PC-3 (cell line): ENCODE data around the gene FNIP1. TPM values are rescaled to one million over a fixed set of nuclear protein-coding genes. Genes with fewer than 3 reads are reported as not detected.
"Not testable (repeated sequence)": the region's sequence is repeated elsewhere in the genome, so short reads cannot be mapped to it uniquely, and the experiment has no call there.

ENCODE experiments used
- ATAC-seq: fragments of 200-7000 bp; cut with Tn5 transposase; 2 replicates; pipeline ENCODE4 v1.9.1; 2020; ENCODE audit warnings: mild to moderate bottlenecking, moderate library complexity
- BruUV-seq: library from RNA; stranded (reverse); fragments of 400-500 nt; replicated peaks from 2 replicates; lab custom pipeline; 2021; lab: Mats Ljungman, UMichigan
- CTCF ChIA-PET: fragments of 300-600 bp; sonication (Branson Sonifier 250); formaldehyde crosslinking; loops from one replicate; lab custom pipeline; 2022; ENCODE audit warnings: antibody characterized with exemption; lab: Charles Lee
- POLR2A ChIA-PET: fragments of 300-600 bp; sonication (Branson Sonifier 250); formaldehyde crosslinking; loops from one replicate; lab custom pipeline; 2022; ENCODE audit warnings: antibody characterized with exemption; ENCODE audit not compliant: unreplicated experiment; lab: Charles Lee
- DNase-seq: peaks from one replicate; pipeline ENCODE4 v3.0.0-alpha.2; 2015
- H2AFZ ChIP-seq: fragments of 300-600 bp; sonication (generic); 2 replicates; pipeline ENCODE4 v1.6.0; 2016; ENCODE audit warnings: antibody characterized with exemption, low read length
- H3F3A ChIP-seq: fragments of 300-600 bp; sonication (generic); one replicate; pipeline ENCODE4 v1.6.0; 2017; ENCODE audit warnings: antibody characterized with exemption, low read length, control low read depth, mild to moderate bottlenecking; ENCODE audit not compliant: unreplicated experiment
- H3K27ac ChIP-seq: fragments of 300-600 bp; sonication (generic); 2 replicates; pipeline ENCODE4 v1.5.1; 2016; ENCODE audit warnings: mild to moderate bottlenecking, low read length
- H3K27me3 ChIP-seq: fragments of 300-600 bp; sonication (generic); 2 replicates; pipeline ENCODE4 v1.6.1; 2016; ENCODE audit warnings: low read length, mixed read lengths
- H3K36me3 ChIP-seq: fragments of 300-600 bp; sonication (generic); 2 replicates; pipeline ENCODE4 v1.6.1; 2016; ENCODE audit warnings: low read depth, mixed run types, low read length, mixed read lengths
- H3K4me1 ChIP-seq: fragments of 300-600 bp; sonication (generic); 2 replicates; pipeline ENCODE4 v1.5.1; 2016; ENCODE audit warnings: low read length; ENCODE audit not compliant: insufficient read depth
- H3K4me2 ChIP-seq: fragments of 300-600 bp; sonication (generic); 2 replicates; pipeline ENCODE4 v1.6.0; 2016; ENCODE audit warnings: low read length
- H3K4me3 ChIP-seq: fragments of 300-600 bp; sonication (generic); 2 replicates; pipeline ENCODE4 v1.5.1; 2016; ENCODE audit warnings: mild to moderate bottlenecking, low read length, mixed read lengths
- H3K79me2 ChIP-seq: fragments of 300-600 bp; sonication (generic); 2 replicates; pipeline ENCODE4 v1.6.1; 2017; ENCODE audit warnings: low read length, mixed read lengths
- H3K9ac ChIP-seq: fragments of 300-600 bp; sonication (generic); 2 replicates; pipeline ENCODE4 v1.6.0; 2016; ENCODE audit warnings: mild to moderate bottlenecking, low read length
- H3K9me2 ChIP-seq: fragments of 300-600 bp; sonication (generic); replicated peaks from 2 replicates; pipeline ENCODE4 v1.6.1; 2016; ENCODE audit warnings: mixed run types, low read length, mixed read lengths
- H3K9me3 ChIP-seq: fragments of 300-600 bp; sonication (generic); 2 replicates; pipeline ENCODE4 v1.6.1; 2016; ENCODE audit warnings: low read length, mixed read lengths
- H4K20me1 ChIP-seq: fragments of 300-600 bp; sonication (generic); 2 replicates; pipeline ENCODE4 v1.6.1; 2016; ENCODE audit warnings: low read length, mixed read lengths
- CTCF ChIP-seq: fragments of 300-600 bp; sonication (generic); conservative IDR thresholded peaks from 2 replicates; pipeline ENCODE4 v1.5.1; 2017; ENCODE audit warnings: antibody characterized with exemption, low read depth, mild to moderate bottlenecking, low read length
- EZH2 ChIP-seq: fragments of 300-600 bp; sonication (generic); IDR thresholded peaks from one replicate; pipeline ENCODE4 v1.6.1; 2017; ENCODE audit warnings: antibody characterized with exemption, mild to moderate bottlenecking, low read length; ENCODE audit not compliant: unreplicated experiment
- EZH2phosphoT487 ChIP-seq: fragments of 300-600 bp; sonication (generic); IDR thresholded peaks from 2 replicates; pipeline ENCODE4 v1.6.1; 2018; ENCODE audit warnings: mild to moderate bottlenecking, antibody characterized with exemption, low read length, borderline replicate concordance
- intact Hi-C: fragments of 100-400 bp; cut with micrococcal nuclease; formaldehyde crosslinking; loops from 2 replicates; pipeline ENCODE4 v1.9.0; 2023
- total RNA-seq: library from RNA; depleted of rRNA; stranded (reverse); fragments of >200 nt; gene quantifications from 2 replicates; pipeline ENCODE4 v1.2.3, GENCODE V29; 2014

Gene FNIP1
- total RNA-seq, 1 experiment from 2014 or later = 15.1 TPM

DNA sequence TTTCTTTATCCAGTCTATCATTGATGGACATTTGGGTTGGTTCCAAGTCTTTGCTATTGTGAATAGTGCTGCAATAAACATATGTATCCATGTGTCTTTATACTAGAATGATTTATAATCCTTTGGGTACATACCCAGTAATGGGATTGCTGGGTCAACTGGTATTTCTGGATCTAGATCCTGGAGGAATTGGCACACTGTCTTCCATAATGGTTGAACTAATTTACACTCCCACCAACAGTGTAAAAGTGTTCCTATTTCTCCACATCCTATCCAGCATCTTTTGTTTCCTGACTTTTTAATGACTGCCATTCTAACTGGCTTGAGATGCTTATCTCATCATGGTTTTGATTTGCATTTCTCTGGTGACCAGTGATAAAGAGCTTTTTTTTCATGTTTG, 72.7 kb downstream of the FNIP1 start:
- CTCF ChIA-PET, POLR2A ChIA-PET, ATAC-seq: not testable (repeated sequence)

DNA sequence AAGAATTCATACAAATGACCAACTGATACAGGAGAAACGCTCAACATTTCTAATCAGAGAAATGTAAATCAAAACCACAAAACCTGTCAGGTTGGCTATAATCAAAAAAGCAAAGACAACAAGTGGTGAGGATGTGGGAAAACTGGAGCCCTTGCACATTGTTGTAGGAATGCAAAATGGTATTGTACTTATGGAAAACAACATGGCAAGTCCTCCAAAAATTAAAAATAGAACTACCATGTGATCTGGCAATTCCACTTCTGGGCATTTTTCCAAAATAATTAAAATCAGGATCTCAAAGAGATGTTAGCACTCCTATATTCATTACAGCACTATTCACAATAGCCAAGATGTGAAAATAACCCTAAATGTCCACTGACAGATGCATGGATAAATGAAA, 76.1 kb downstream of the FNIP1 start:
- intact Hi-C loops = no loop called here
- ChIA-PET CTCF (no interaction called here), POLR2A (no interaction called here)
- no peak overlapping the region for H3K4me3 ChIP-seq
- TF ChIP-seq EZH2 (no peak), CTCF (no peak), EZH2phosphoT487 (no peak)
- H3F3A ChIP-seq = no peaks in the 10 kb centered on the region
- ATAC-seq (no peak), DNase-seq (no peak)
- no peak overlapping the region for H3K9ac ChIP-seq
- H4K20me1 ChIP-seq = no peaks in the 10 kb centered on the region
- H3K36me3 ChIP-seq = peaks cover 3% of the 10 kb centered on the region; the same call in 1 of the 2 replicates
- H2AFZ ChIP-seq = no peak overlapping the region
- no peaks in the 10 kb centered on the region for H3K4me1 ChIP-seq
- H3K79me2 ChIP-seq = no peaks in the 10 kb centered on the region
- no peaks in the 10 kb centered on the region for H3K9me2 ChIP-seq
- no peaks in the 10 kb centered on the region for H3K27me3 ChIP-seq
- no peaks in the 10 kb centered on the region for H3K9me3 ChIP-seq
- H3K27ac ChIP-seq = no peak overlapping the region
- no peak overlapping the region for H3K4me2 ChIP-seq
- no TSS peak for BruUV-seq

More for the DNA sequence above, 72.7 kb downstream of the FNIP1 start:
- H3K9me2 ChIP-seq, H3K9me3 ChIP-seq, intact Hi-C loops, H2AFZ ChIP-seq, H3K27me3 ChIP-seq, BruUV-seq, H3K4me3 ChIP-seq, H3K27ac ChIP-seq, H3K4me1 ChIP-seq, H3K9ac ChIP-seq, DNase-seq, H3K79me2 ChIP-seq, H3K36me3 ChIP-seq, H3K4me2 ChIP-seq, H4K20me1 ChIP-seq, H3F3A ChIP-seq: not testable (repeated sequence)

DNA sequence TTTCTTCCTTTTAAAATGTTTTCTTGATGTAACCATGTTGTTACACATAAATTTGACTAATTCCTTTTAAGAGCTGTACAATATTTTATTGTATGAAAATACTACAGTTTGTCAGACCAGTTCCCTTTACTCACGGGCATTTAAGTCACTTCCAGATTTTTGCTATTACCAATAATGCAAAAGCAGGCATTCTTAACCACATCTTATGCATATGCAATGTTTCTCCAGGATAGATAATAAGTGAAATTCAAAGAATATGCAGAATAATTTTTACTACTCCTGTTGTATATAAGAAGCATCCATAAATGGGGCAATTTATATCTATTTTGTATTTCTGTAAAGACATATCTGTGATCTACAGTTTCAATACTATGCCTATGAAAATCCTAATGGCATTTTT, 77.3 kb downstream of the FNIP1 start:
- Histone ChIP-seq H3K9me2 (no peaks in the 10 kb centered on the region), H3K4me1 (no peaks in the 10 kb centered on the region), H3K9ac (no peak overlapping the region), H4K20me1 (no peaks in the 10 kb centered on the region), H2AFZ (no peak overlapping the region), H3K36me3 (peaks cover 3% of the 10 kb centered on the region; the same call in 1 of the 2 replicates), H3K4me2 (no peak overlapping the region), H3K27ac (no peak overlapping the region), H3K4me3 (no peak overlapping the region), H3K79me2 (no peaks in the 10 kb centered on the region), H3F3A (no peaks in the 10 kb centered on the region), H3K27me3 (no peaks in the 10 kb centered on the region), H3K9me3 (no peaks in the 10 kb centered on the region)
- CTCF ChIA-PET = no interaction called here
- POLR2A ChIA-PET = no interaction called here
- ATAC-seq (no peak), DNase-seq (no peak)
- no peak for TF ChIP-seq EZH2phosphoT487
- no peak for TF ChIP-seq EZH2
- BruUV-seq = no TSS peak
- intact Hi-C loops = no loop called here

- Histone ChIP-seq H3K79me2 (no peaks in the 10 kb centered on the region), H3K9ac (no peak overlapping the region), H3K4me2 (no peak overlapping the region), H3K27me3 (no peaks in the 10 kb centered on the region), H4K20me1 (no peaks in the 10 kb centered on the region), H3K4me1 (no peaks in the 10 kb centered on the region), H3K9me2 (no peaks in the 10 kb centered on the region), H2AFZ (no peak overlapping the region), H3K27ac (no peak overlapping the region), H3F3A (no peaks in the 10 kb centered on the region), H3K36me3 (peaks cover 3% of the 10 kb centered on the region; the same call in 1 of the 2 replicates), H3K4me3 (no peak overlapping the region), H3K9me3 (no peaks in the 10 kb centered on the region)
- no peak for ATAC-seq
- TF ChIP-seq EZH2 (no peak), EZH2phosphoT487 (no peak), CTCF (no peak)
- BruUV-seq = no TSS peak
- ChIA-PET CTCF (no interaction called here), POLR2A (no interaction called here)
- DNase-seq = no peak
- intact Hi-C loops = no loop called here
These were observed 78.3 kb downstream of the FNIP1 start for GRCh38 chr5:131718487-131719014.

DNA sequence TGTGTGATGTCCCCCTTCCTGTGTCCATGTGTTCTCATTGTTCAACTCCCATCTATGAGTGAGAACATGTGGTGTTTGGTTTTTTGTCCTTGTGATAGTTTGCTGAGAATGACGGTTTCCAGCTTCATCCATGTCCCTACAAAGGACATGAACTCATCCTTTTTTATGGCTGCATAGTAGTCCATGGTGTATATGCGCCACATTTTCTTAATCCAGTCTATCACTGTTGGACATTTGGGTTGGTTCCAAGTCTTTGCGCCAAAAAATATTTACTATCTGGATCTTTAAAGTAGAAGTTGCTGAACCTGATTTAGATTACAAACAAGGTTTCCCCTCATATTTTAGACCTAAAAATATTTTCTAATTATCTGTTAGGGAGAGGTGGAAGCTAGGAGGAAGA, 79.7 kb downstream of the FNIP1 start:
- intact Hi-C loops, H3K9me3 ChIP-seq, DNase-seq, H3K79me2 ChIP-seq, BruUV-seq, H3K27me3 ChIP-seq, H2AFZ ChIP-seq, POLR2A ChIA-PET, ATAC-seq, H3K4me2 ChIP-seq, H3K9ac ChIP-seq, H3K27ac ChIP-seq, H4K20me1 ChIP-seq, CTCF ChIA-PET, H3K9me2 ChIP-seq, H3K4me3 ChIP-seq, H3K4me1 ChIP-seq, H3F3A ChIP-seq, H3K36me3 ChIP-seq: not testable (repeated sequence)
